ENCODE data around the gene CD274.

GRCh38 chr9:5518171-5518936 lies 68.0 kb downstream of the CD274 start:
- no peak for TF ChIP-seq POLR2A (IDR thresholded peaks at IDR 0.05)
- TF ChIP-seq, protein P1, sequence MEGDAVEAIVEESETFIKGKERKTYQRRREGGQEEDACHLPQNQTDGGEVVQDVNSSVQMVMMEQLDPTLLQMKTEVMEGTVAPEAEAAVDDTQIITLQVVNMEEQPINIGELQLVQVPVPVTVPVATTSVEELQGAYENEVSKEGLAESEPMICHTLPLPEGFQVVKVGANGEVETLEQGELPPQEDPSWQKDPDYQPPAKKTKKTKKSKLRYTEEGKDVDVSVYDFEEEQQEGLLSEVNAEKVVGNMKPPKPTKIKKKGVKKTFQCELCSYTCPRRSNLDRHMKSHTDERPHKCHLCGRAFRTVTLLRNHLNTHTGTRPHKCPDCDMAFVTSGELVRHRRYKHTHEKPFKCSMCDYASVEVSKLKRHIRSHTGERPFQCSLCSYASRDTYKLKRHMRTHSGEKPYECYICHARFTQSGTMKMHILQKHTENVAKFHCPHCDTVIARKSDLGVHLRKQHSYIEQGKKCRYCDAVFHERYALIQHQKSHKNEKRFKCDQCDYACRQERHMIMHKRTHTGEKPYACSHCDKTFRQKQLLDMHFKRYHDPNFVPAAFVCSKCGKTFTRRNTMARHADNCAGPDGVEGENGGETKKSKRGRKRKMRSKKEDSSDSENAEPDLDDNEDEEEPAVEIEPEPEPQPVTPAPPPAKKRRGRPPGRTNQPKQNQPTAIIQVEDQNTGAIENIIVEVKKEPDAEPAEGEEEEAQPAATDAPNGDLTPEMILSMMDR (IDR thresholded peaks at IDR 0.05): no peak
- no peak for TF ChIP-seq POLR2AphosphoS5 (IDR thresholded peaks at IDR 0.05)
